T-helper 1 cell treated with Interleukin-12 subunit alpha and Interleukin-12 subunit beta and Interleukin-4 antibody, amounts not matched to agents 30 μg/mL and 1 μg/mL, for 36 hours (primary cell): ENCODE data around the gene TRPC4AP.
A peak's percentile ranks its signal among the peaks of the same experiment; 100 is the strongest.

Source experiments
- H3K27ac Mint-ChIP-seq: one replicate; pipeline ENCODE4 v1.8.0; 2021; ENCODE audit warnings: mild to moderate bottlenecking, mixed read lengths
- H3K27me3 Mint-ChIP-seq: one replicate; pipeline ENCODE4 v1.8.0; 2021; ENCODE audit warnings: low read depth, mixed read lengths
- H3K36me3 Mint-ChIP-seq: one replicate; pipeline ENCODE4 v1.8.0; 2021; ENCODE audit warnings: low read depth, mixed read lengths
- H3K4me1 Mint-ChIP-seq: one replicate; pipeline ENCODE4 v1.8.0; 2021; ENCODE audit warnings: low read depth, mixed read lengths
- H3K4me3 Mint-ChIP-seq: one replicate; pipeline ENCODE4 v1.8.0; 2021; ENCODE audit warnings: mild to moderate bottlenecking, moderate library complexity, mixed read lengths
- H3K9me3 Mint-ChIP-seq: one replicate; pipeline ENCODE4 v1.8.0; 2021; ENCODE audit warnings: mixed read lengths

The TRPC4AP gene

DNA sequence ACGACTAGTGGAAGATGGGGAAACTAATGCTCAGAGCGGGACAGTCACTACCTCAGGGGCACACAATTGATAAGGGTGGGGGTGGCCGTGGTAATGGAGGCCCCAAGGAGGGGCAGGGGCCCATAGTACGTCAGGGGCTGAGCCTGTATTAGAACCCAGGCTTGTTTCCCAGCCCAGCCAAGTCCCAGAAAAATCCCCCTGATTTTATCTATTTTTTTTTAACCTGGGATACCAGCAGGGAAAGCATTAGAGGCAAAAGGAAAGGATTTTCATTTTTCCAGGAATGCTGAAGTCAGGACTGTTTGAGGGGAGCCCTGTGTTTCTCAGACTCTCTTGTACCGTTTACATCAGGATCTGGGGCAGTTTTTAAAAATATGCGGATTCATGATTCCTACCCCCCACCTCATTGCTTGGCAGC lies 136.6 kb downstream of the TRPC4AP start:
- no peaks in the 10 kb centered on the region for H3K27me3 Mint-ChIP-seq
- H3K4me1 Mint-ChIP-seq: peaks cover 12% of the 10 kb centered on the region
- peaks cover 3% of the 10 kb centered on the region for H3K36me3 Mint-ChIP-seq
- H3K4me3 Mint-ChIP-seq: peak overlapping the region; percentile 97
- H3K9me3 Mint-ChIP-seq: no peaks in the 10 kb centered on the region
- H3K27ac Mint-ChIP-seq: peak overlapping the region; percentile 94

DNA sequence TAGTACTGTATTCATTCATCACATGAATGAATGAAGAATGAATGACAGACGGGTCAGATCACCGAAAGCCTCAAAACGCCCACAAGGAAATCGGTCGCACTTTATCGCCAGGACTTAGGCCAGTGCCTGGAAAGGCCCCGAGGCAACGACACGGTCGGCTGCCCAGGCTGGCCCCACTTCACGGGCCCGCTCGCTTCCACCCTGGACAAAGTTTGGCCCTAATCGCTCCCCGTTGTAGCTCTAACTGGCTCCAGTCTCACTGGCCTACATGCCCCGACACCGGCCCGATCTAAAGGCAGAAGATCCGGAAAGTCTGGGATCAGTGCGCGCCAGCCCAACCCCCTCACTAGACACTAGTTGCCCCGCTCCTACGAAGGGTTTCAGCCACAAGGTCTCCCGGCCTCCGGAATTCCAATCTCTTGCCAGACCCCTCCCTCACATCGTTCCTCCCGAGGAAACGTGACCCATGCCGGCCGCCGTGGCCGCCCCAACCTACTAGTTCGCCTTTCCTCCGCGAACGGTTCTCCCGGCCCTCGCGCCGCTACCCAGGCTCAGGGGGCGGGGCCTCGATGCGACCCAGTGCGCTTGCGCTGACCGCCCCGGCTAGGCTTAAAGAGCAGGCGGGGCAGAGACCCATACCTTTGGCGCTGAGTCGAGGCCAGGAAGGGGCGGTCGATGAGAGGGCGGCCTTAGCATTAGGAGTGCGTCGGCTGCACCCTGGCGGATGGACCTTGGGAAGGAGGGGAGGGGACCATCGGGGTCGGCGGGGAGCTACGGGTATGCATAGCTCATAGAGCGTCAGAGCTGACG lies 137.2 kb downstream of the TRPC4AP start, which contains the start of the genes GSS and MYH7B:
Gene GSS (minus strand): TSS at position 576 of the 810 bp plus-strand sequence. CDS start 3,954 bp downstream, outside the sequence.
Gene MYH7B (plus strand): TSS at position 638 of the 810 bp plus-strand sequence. CDS start 22,138 bp downstream, outside the sequence.
- peaks cover 3% of the 10 kb centered on the region for H3K36me3 Mint-ChIP-seq
- H3K27me3 Mint-ChIP-seq: no peaks in the 10 kb centered on the region
- peaks cover 12% of the 10 kb centered on the region for H3K4me1 Mint-ChIP-seq
- peak within 1 kb of the TSS; percentile 94 for H3K27ac Mint-ChIP-seq
- peak within 1 kb of the TSS; percentile 97 for H3K4me3 Mint-ChIP-seq
- H3K9me3 Mint-ChIP-seq: no peaks in the 10 kb centered on the region

DNA sequence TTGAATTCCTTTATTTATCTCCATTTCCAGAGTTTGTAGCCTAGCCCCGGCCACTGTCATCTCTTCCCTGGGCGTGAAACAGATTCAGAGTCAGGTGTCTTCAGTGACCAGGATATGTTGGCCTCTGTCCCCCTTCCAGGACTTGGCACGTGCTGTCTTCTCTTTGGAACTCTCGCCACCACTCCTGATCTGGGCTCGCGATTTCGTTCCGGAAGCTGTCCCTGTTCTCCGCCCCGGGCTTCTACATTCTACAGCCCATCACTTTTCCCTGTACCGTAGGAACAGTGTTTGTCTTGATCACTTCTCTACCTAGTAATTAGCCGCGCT lies 137.7 kb downstream of the TRPC4AP start:
- Mint-ChIP-seq H3K4me3 (peak overlapping the region; percentile 97), H3K36me3 (peaks cover 8% of the 10 kb centered on the region), H3K4me1 (peaks cover 12% of the 10 kb centered on the region), H3K27ac (peak overlapping the region; percentile 94), H3K27me3 (no peaks in the 10 kb centered on the region), H3K9me3 (no peaks in the 10 kb centered on the region)

DNA sequence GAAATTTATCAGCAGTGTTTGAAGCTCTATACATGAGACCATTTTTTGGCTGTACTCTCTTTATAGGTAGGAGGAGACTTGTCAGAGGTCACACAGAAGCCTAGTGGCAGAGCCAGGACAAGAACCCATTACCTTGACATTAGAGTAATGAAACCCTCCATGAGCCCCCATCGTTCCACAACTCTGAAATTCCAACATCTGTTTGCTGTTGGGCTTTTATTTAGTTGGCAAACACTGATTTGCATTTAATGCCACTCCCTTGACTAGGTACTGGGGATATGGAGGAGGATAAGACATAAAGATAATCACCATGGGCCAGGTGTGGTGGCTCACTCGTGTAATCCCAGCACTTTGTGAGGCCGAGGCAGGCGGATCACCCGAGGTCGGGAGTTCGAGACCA lies 138.6 kb downstream of the TRPC4AP start:
- peaks cover 15% of the 10 kb centered on the region for H3K36me3 Mint-ChIP-seq
- peak overlapping the region; percentile 29 for H3K4me3 Mint-ChIP-seq
- no peak overlapping the region for H3K27ac Mint-ChIP-seq

DNA sequence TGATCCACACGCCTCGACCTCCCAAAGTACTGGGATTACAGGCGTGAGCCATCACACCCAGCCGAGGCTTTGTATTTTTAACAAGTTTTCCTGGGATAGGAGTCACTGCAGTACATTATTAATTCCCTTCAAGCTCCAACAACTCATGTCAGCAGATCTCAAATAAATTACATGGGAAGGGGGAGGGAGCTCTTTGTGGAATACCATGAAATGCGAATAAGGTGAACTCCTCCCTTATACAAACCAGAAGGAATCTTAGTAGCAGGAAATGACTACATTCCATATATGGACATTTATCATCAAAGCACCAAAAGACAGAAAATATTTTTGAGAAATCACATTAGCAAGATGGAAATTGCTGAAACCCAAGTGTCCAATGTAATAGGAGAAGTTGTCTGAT lies 139.9 kb downstream of the TRPC4AP start:
- peaks cover 15% of the 10 kb centered on the region for H3K36me3 Mint-ChIP-seq

More for the DNA sequence above, 138.6 kb downstream of the TRPC4AP start:
- Mint-ChIP-seq H3K27me3 (no peaks in the 10 kb centered on the region), H3K9me3 (no peaks in the 10 kb centered on the region), H3K4me1 (peaks cover 12% of the 10 kb centered on the region)

More for the DNA sequence above, 139.9 kb downstream of the TRPC4AP start:
- Mint-ChIP-seq H3K27me3 (no peaks in the 10 kb centered on the region), H3K27ac (no peak overlapping the region), H3K9me3 (no peaks in the 10 kb centered on the region), H3K4me1 (peaks cover 12% of the 10 kb centered on the region), H3K4me3 (no peak overlapping the region)
